Neural progenitor cell (in vitro differentiated cells): Measurements from ENCODE around the gene SCAPER. TPM values are rescaled to one million over a fixed set of nuclear protein-coding genes. Genes with fewer than 3 reads are reported as not detected.

Experiments used
- DNase-seq: peaks from one replicate; pipeline ENCODE4 v3.0.0-alpha.2; 2016; ENCODE audit warnings: low spot score
- H2AFZ ChIP-seq: fragments of 200-600 bp; sonication (generic); replicated peaks from 2 replicates; pipeline ENCODE4 v1.6.1; 2016; ENCODE audit warnings: antibody characterized with exemption
- H3F3A ChIP-seq: fragments of 200-600 bp; sonication (generic); 2 replicates; pipeline ENCODE4 v1.6.1; 2016; ENCODE audit warnings: antibody characterized with exemption, low read depth
- H3K27ac ChIP-seq: fragments of 200-600 bp; sonication (generic); 2 replicates; pipeline ENCODE4 v1.5.1; 2016; ENCODE audit warnings: mild to moderate bottlenecking
- H3K27me3 ChIP-seq: fragments of 200-600 bp; sonication (generic); 2 replicates; pipeline ENCODE4 v1.6.1; 2016; ENCODE audit warnings: mild to moderate bottlenecking, moderate library complexity
- H3K36me3 ChIP-seq: fragments of 200-600 bp; sonication (generic); 2 replicates; pipeline ENCODE4 v1.5.1; 2016
- H3K4me1 ChIP-seq: fragments of 200-600 bp; sonication (generic); 2 replicates; pipeline ENCODE4 v1.6.1; 2016; ENCODE audit warnings: mixed run types
- H3K4me2 ChIP-seq: fragments of 200-600 bp; sonication (generic); 2 replicates; pipeline ENCODE4 v1.6.1; 2016
- H3K4me3 ChIP-seq: fragments of 200-600 bp; sonication (generic); 2 replicates; pipeline ENCODE4 v1.5.1; 2016
- H3K79me2 ChIP-seq: fragments of 200-600 bp; sonication (generic); 2 replicates; pipeline ENCODE4 v1.6.1; 2016; ENCODE audit warnings: low read depth
- H3K9ac ChIP-seq: fragments of 200-600 bp; sonication (generic); 2 replicates; pipeline ENCODE4 v1.6.1; 2016
- H3K9me3 ChIP-seq: fragments of 200-600 bp; sonication (generic); 2 replicates; pipeline ENCODE4 v1.5.1; 2016; ENCODE audit warnings: low read depth
- H4K20me1 ChIP-seq: fragments of 200-600 bp; sonication (generic); 2 replicates; pipeline ENCODE4 v1.6.1; 2016; ENCODE audit warnings: low read depth
- H3K27ac Mint-ChIP-seq: 3 replicates; pipeline ENCODE4 v1.8.0; 2021; ENCODE audit warnings: mixed read lengths
- H3K27me3 Mint-ChIP-seq: 2 replicates; pipeline ENCODE4 v1.8.0; 2022; ENCODE audit warnings: low read depth, mild to moderate bottlenecking, inconsistent platforms, moderate library complexity, mixed read lengths; ENCODE audit not compliant: insufficient read depth
- H3K36me3 Mint-ChIP-seq: 3 replicates; pipeline ENCODE4 v1.8.0; 2021; ENCODE audit warnings: mixed read lengths
- H3K4me1 Mint-ChIP-seq: 3 replicates; pipeline ENCODE4 v1.8.0; 2021; ENCODE audit warnings: mixed read lengths
- H3K4me3 Mint-ChIP-seq: 3 replicates; pipeline ENCODE4 v1.8.0; 2021; ENCODE audit warnings: mild to moderate bottlenecking, moderate library complexity, mixed read lengths
- H3K9me3 Mint-ChIP-seq: 3 replicates; pipeline ENCODE4 v1.8.0; 2020; ENCODE audit warnings: mixed read lengths
- CTCF ChIP-seq: fragments of 200-600 bp; sonication (generic); IDR thresholded peaks from 2 replicates; pipeline ENCODE4 v1.5.1; 2017; ENCODE audit warnings: antibody characterized with exemption, mild to moderate bottlenecking
- EZH2 ChIP-seq: fragments of 200-600 bp; sonication (generic); IDR thresholded peaks from 2 replicates; pipeline ENCODE4 v1.6.1; 2017; ENCODE audit warnings: antibody characterized with exemption, mild to moderate bottlenecking, moderate library complexity
- EZH2phosphoT487 ChIP-seq: fragments of 200-600 bp; sonication (generic); IDR thresholded peaks from 2 replicates; pipeline ENCODE4 v1.6.1; 2017; ENCODE audit warnings: antibody characterized with exemption
- total RNA-seq: library from RNA; depleted of rRNA; stranded (reverse); fragments of >200 nt; gene quantifications from 2 replicates; pipeline ENCODE4 v1.2.3, GENCODE V29; 2015; ENCODE audit warnings: low replicate concordance

The SCAPER gene
- total RNA-seq, 1 donor from 2014 or later, result 20.4 TPM

DNA sequence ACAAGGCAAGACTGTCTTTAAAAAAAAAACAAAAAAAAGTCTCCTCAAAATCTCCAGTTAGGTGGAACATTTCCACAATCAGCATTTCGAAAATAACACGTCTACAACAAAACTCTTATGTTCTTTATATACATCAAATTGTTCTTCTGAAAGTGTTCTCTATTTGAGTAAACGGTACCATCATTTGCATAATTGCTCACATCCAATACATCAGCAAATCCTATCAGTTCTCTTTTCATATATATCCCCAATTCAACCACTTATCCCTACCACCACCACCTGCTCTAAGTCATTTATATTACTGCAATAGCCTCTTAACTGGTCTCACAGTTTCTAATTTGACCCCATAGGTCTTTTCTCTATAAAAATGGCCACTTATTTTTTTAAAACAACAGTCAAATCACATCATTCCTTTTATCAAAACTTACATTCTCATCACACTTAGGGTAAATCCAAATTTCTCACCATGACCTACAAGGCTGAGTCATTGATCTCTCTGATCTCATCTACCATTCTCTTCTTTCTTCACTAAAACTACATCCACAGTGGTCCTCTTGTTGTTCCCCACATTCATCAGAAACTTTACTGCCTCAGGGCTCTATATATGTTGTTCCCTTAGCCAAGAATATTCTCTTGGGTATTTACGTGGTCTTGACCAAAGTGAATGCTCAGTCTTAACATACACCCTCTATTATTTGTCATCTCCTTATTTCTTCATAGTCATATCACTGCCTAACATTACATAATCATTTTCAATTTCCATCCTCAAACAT lies 237.0 kb downstream of the SCAPER start:
- H3K27me3 Mint-ChIP-seq, result no peaks in the 10 kb centered on the region
- no peaks in the 10 kb centered on the region for H3K9me3 Mint-ChIP-seq
- no peak overlapping the region for H3K4me2 ChIP-seq
- peaks cover 5% of the 10 kb centered on the region for H3K4me1 Mint-ChIP-seq
- H3K79me2 ChIP-seq, result no peaks in the 10 kb centered on the region
- no peak overlapping the region for H3K9ac ChIP-seq
- no peak overlapping the region for H3K27ac ChIP-seq
- no peaks in the 10 kb centered on the region for H4K20me1 ChIP-seq
- H3K4me3 Mint-ChIP-seq, result no peak overlapping the region
- H3K9me3 ChIP-seq, result no peaks in the 10 kb centered on the region
- no peak overlapping the region for H3K4me3 ChIP-seq
- H3K36me3 Mint-ChIP-seq, result peaks cover 1% of the 10 kb centered on the region
- DNase-seq, result no peak
- no peaks in the 10 kb centered on the region for H3K36me3 ChIP-seq
- H3F3A ChIP-seq, result no peaks in the 10 kb centered on the region
- peaks cover 5% of the 10 kb centered on the region for H3K4me1 ChIP-seq
- TF ChIP-seq CTCF (no peak), EZH2 (no peak), EZH2phosphoT487 (no peak)
- no peaks in the 10 kb centered on the region for H3K27me3 ChIP-seq
- H2AFZ ChIP-seq, result no peak overlapping the region
- no peak overlapping the region for H3K27ac Mint-ChIP-seq

DNA sequence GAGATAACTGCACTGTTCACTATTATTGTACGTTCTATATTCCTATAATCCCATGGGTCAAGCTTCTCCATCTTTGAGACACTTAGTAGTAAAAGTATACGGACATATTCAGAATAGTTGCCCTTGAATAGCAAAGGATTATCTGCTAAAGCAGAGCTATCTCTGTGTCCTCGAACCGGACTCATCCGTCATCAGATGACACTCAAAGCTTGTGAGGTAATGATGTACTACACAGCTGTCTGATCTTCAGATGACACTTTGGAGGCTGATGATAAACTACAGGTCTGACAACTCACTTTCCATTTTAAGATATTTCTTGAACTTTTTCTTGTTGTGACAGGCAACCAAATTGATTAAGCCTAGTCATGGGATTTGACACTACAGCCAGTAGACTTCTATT lies 240.2 kb downstream of the SCAPER start:
- H3K4me1 Mint-ChIP-seq, result no peaks in the 10 kb centered on the region
- H3K4me2 ChIP-seq, result no peak overlapping the region
- H3K27me3 ChIP-seq, result no peaks in the 10 kb centered on the region
- no peak overlapping the region for H3K27ac ChIP-seq
- no peaks in the 10 kb centered on the region for H4K20me1 ChIP-seq
- H3K27ac Mint-ChIP-seq, result no peak overlapping the region
- no peak overlapping the region for H2AFZ ChIP-seq
- H3K4me1 ChIP-seq, result no peaks in the 10 kb centered on the region
- H3F3A ChIP-seq, result no peaks in the 10 kb centered on the region
- no peak overlapping the region for H3K4me3 ChIP-seq
- DNase-seq, result no peak
- no peaks in the 10 kb centered on the region for H3K36me3 ChIP-seq
- H3K79me2 ChIP-seq, result no peaks in the 10 kb centered on the region
- TF ChIP-seq CTCF (no peak), EZH2phosphoT487 (no peak), EZH2 (no peak)
- no peaks in the 10 kb centered on the region for H3K27me3 Mint-ChIP-seq
- H3K36me3 Mint-ChIP-seq, result peaks cover 1% of the 10 kb centered on the region
- no peak overlapping the region for H3K9ac ChIP-seq
- no peaks in the 10 kb centered on the region for H3K9me3 ChIP-seq
- no peak overlapping the region for H3K4me3 Mint-ChIP-seq
- H3K9me3 Mint-ChIP-seq, result no peaks in the 10 kb centered on the region

- H3K4me1 ChIP-seq, result no peaks in the 10 kb centered on the region
- H3K27ac ChIP-seq, result no peak overlapping the region
- no peak overlapping the region for H3K9ac ChIP-seq
- no peak for DNase-seq
- H2AFZ ChIP-seq, result no peak overlapping the region
- no peak overlapping the region for H3K4me2 ChIP-seq
- H3K79me2 ChIP-seq, result no peaks in the 10 kb centered on the region
- H3K9me3 Mint-ChIP-seq, result no peaks in the 10 kb centered on the region
- no peak overlapping the region for H3K4me3 ChIP-seq
- no peaks in the 10 kb centered on the region for H4K20me1 ChIP-seq
- H3K4me3 Mint-ChIP-seq, result no peak overlapping the region
- H3K36me3 ChIP-seq, result no peaks in the 10 kb centered on the region
- no peak for TF ChIP-seq EZH2phosphoT487
- no peak for TF ChIP-seq CTCF
- no peak for TF ChIP-seq EZH2
- H3K36me3 Mint-ChIP-seq, result peaks cover 1% of the 10 kb centered on the region
- H3K27me3 ChIP-seq, result no peaks in the 10 kb centered on the region
- H3K9me3 ChIP-seq, result no peaks in the 10 kb centered on the region
- no peaks in the 10 kb centered on the region for H3K27me3 Mint-ChIP-seq
- H3F3A ChIP-seq, result no peaks in the 10 kb centered on the region
- H3K4me1 Mint-ChIP-seq, result no peaks in the 10 kb centered on the region
- no peak overlapping the region for H3K27ac Mint-ChIP-seq
Measured at GRCh38 chr15:76664411-76664810, 240.7 kb downstream of the SCAPER start.
